A172 (cell line): ENCODE results near the gene ALG3. TPM values are rescaled to one million over a fixed set of nuclear protein-coding genes. Genes with fewer than 3 reads are reported as not detected.

ENCODE experiments used
- DNase-seq: peaks from one replicate; pipeline ENCODE4 v3.0.0-alpha.2; 2015; ENCODE audit warnings: low spot score
- total RNA-seq: library from RNA; depleted of rRNA; stranded (reverse); fragments of >200 nt; shearing (Covaris generic); gene quantifications from 2 replicates; pipeline ENCODE4 v1.2.3, GENCODE V29; 2014

ALG3 gene
- total RNA-seq, 1 experiment from 2014 or later = 68.3 TPM

DNA sequence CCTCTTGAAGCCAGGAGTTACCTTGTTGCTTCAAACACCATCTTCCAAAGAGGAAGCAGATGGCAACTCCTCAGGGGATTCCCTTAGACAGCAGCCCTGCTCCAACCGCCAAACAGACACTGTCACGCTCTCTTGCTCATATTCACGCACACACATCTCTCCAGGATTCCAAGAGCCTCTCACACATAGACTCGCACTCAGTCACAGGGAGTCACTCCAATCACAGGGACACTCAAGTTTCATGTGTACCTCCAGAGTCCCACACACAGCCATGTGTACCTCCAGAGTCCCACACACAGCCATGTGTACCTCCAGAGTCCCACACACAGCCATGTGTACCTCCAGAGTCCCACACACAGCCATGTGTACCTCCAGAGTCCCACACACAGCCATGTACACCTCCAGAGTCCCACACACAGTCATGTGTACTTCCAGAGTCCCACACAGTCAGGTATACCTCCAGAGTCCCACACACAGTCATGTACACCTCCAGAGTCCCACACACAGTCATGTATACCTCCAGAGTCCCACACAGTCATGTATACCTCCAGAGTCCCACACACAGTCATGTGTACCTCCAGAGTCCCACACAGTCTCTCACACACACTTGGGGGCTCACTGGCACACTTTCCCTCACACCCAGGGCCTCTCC, 13.3 kb downstream of the ALG3 start:
- DNase-seq = no peak

- DNase-seq = no peak
These were observed 13.9 kb downstream of the ALG3 start for GRCh38 chr3:184234671-184235380.

- peak; percentile 94 for DNase-seq
These were observed 14.5 kb downstream of the ALG3 start for GRCh38 chr3:184234224-184234623.

GRCh38 chr3:184233127-184233843, 15.5 kb downstream of the ALG3 start:
- DNase-seq = no peak

DNA sequence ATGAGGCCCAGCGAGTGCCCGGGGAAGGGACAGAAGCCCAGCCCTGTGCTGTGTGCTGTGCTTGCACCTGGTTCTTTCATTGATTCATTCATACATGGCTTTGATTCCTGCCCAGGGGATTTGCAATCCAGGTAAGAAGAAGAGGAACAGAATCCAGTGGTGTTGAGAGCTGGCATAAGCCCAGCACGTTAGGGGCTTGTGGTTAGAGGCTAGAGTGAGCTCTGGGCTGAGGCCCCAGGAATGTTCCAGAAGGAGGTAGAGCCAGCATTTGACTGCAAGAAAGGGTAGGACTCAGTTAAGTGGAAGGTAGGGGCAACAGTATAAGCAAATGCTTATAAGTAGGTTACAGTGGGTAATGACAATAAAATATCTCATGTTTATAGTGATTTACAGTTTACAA, 17.1 kb downstream of the ALG3 start:
- no peak for DNase-seq

GRCh38 chr3:184230603-184231528, 17.9 kb downstream of the ALG3 start:
- DNase-seq = no peak

- no peak for DNase-seq
These were observed 18.6 kb downstream of the ALG3 start for GRCh38 chr3:184230081-184230602.

DNA sequence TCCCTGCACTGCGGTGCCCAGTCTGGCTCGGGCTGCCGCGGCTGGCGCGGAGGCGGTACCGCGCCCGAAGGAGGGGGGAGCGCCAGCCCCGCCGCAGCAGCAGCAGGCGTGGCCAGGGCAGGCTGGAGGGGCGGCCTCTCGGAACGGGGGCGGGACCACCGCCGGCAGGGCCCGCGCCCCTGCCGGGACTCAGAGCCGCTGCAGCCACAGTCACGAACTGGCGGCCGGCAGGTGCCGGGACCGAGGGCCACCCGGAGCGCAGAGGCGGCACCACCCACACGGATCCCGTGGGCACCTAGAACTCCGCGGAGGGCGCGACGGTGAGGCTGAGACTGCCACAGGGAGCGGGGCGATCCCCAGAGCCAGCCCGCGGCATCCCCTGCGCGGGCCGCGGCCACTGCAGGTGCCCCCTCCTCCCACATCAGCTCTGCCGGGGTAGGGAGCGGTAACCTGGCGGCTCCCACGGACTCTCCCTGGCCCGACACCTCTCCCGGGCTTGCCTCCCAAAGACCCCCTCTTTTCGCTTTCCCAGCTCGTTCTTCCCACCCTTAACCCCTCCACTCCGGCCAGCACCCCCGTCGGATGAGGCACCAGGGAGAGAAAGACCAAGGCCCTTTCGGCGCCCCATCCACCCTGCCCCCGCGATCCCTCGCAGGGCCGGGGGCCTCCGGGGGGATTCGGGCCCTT, 19.2 kb downstream of the ALG3 start, which contains the start of gene VWA5B2:
TSS of gene VWA5B2 (plus strand) at position 192 of the 687 bp plus-strand sequence. CDS start 944 bp downstream, outside the sequence.
- DNase-seq = peak; percentile 42

- DNase-seq = no peak
These were observed 20.2 kb downstream of the ALG3 start for GRCh38 chr3:184228376-184229137.

GRCh38 chr3:184227481-184227935, 21.3 kb downstream of the ALG3 start:
- DNase-seq = peak; percentile 18

DNA sequence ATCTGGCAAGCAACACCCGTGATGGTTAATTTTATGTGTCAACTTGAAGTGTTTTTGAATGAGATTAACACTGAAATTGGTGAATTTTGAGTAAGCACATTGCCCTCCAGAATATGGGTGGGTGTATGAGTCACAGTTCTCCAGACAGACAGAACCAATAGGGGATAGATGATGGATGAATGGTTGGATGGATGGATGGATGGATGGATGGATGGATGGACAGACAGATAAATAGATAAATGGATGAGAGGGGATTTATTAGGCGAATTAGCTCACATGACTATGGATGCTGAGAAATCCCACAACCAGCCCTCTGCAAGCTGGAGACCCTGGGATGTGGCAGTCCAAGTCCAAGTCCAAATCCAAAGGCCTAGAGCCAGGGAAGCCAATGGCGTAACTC, 24.8 kb downstream of the ALG3 start:
- no peak for DNase-seq

- DNase-seq = no peak
These were observed 26.2 kb downstream of the ALG3 start for GRCh38 chr3:184222521-184222920.

GRCh38 chr3:184218814-184219213, 29.9 kb downstream of the ALG3 start:
- DNase-seq = no peak

- no peak for DNase-seq
These were observed 37.0 kb downstream of the ALG3 start for GRCh38 chr3:184211718-184212117.

GRCh38 chr3:184211297-184211696, 37.5 kb downstream of the ALG3 start:
- no peak for DNase-seq

- DNase-seq = no peak
These were observed 39.4 kb downstream of the ALG3 start for GRCh38 chr3:184209146-184209923.

DNA sequence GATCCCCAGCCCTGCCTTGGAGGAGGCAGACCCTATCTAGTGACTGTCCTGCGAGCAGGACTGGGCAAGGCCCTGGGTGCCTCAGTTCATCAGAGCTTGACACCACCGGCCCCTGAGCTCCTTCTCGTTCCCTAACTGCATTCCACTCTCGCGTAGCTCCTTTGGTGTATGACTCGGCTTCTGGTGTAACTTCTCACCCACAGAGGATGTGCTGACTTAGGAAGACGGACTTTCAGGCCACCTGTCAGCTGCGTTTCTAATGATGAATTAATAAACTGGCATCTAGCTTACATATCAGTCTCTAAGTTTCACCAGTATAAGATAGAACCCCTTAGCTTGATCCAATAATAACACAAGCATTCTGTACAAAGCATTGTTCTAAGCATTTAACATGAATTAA, 45.2 kb downstream of the ALG3 start:
- no peak for DNase-seq

- no peak for DNase-seq
These were observed 47.9 kb downstream of the ALG3 start for GRCh38 chr3:184200825-184201224.

DNA sequence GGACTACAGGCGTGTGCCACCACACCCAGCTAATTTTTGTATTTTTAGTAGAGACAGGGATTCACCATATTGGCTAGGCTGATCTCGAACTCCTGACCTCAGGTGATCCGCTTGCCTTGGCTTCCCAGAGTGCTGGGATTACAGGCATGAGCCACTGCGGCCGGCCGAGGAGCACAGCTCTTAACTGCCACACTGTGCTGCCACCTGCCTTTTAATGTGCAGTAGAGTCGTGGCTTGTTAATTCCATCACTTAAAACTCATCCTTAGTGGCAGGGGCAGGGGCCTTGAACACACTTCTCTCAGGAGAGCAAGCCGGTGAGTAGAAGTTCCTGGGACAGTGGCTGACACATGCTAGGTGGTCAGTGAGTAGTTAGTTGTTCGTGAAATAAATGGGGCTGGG, 50.3 kb downstream of the ALG3 start:
- no peak for DNase-seq
